Amniotic stem cell (primary cell): ENCODE data around the gene SPTBN1.

Experiments
- DNase-seq: peaks from one replicate; lab custom pipeline; 2025; lab: John Stamatoyannopoulos, UW

SPTBN1 gene

DNA sequence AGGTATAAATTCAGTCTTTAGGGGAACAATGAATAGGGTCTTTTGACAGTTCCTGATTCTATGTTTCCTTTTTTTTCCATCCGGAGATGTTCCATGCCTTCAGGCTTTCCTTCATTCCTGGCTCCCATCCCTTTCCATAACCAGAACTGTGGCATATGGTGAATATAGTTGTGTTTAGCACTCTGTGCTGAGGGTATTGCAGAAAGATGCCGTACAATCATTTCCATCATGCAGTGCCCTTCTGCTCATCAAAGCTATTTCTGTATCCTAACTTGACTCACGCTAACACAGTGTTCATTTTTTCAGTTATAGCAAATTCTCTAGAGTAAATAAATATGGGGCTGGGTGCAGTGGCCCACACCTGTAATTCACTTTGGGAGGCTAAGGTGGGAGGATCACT is 135.4 kb downstream of the SPTBN1 start:
- DNase-seq: no peak

DNA sequence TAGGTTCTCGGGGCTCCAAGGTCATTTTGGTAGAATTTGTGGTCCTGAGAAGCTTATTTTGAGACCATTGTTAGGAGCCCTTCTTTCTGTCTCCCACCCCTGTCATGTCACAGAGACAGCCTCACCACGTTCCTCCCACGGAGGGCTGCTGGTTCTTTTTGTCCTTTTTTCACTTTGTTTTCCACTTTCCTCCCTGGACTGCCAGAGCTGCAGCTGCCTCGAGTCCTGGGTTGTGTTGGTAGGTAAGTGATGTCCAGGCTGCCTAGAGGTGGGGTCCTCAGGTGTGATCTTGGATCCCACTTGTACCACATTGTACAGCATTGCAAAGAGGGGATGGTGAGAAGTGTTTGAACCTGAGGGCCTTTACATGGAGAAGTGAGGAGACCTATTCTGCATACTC is 137.1 kb downstream of the SPTBN1 start:
- DNase-seq: no peak

DNA sequence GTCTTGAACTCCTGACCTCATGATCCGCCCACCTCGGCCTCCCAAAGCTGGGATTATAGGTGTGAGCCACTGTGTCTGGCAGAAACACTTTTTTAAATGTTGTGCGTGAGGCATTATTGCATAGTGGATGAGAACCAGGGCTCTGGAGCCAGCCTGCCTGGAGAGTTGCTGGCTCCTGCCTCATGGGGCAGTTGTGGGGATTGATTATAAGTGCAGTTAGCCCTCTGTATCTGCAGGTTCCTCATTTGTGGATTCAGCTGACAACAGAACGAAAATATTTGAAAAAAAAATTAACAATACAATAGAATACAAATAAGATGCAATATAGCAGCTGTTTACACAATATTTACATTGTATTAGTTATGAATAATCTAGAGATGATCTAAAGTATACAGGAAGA is 137.9 kb downstream of the SPTBN1 start:
- no peak for DNase-seq

DNA sequence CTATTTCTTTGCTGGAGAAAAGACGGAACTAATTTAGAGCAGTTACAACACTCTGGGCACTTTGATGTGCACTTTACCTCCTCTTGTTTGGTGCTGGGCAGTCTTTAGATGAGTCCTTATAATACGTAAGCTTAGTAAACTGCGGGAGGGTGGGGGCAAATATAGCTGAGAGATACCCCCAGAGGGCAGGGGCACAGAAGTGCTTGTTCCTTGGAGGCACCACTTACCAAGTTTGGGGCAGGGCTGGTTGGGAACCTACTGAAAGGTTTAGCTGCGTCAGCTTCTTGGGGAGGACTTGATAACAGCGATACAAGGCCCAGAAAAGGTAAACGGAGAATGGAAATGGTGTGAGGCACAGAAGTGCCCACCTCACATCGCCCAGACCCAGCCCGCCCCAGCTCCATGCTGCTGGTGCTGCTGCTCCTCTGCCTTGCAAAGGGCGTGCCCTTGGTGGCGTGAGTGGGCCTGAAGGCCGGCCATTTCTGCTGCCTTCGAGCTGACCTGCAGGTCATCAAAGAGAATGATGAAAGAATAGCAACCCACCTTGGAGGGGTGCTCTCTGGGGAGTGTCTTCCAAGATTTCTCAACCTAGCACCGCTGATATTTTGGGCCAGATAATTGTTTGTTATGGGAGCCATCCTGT is 139.2 kb downstream of the SPTBN1 start:
- no peak for DNase-seq

DNA sequence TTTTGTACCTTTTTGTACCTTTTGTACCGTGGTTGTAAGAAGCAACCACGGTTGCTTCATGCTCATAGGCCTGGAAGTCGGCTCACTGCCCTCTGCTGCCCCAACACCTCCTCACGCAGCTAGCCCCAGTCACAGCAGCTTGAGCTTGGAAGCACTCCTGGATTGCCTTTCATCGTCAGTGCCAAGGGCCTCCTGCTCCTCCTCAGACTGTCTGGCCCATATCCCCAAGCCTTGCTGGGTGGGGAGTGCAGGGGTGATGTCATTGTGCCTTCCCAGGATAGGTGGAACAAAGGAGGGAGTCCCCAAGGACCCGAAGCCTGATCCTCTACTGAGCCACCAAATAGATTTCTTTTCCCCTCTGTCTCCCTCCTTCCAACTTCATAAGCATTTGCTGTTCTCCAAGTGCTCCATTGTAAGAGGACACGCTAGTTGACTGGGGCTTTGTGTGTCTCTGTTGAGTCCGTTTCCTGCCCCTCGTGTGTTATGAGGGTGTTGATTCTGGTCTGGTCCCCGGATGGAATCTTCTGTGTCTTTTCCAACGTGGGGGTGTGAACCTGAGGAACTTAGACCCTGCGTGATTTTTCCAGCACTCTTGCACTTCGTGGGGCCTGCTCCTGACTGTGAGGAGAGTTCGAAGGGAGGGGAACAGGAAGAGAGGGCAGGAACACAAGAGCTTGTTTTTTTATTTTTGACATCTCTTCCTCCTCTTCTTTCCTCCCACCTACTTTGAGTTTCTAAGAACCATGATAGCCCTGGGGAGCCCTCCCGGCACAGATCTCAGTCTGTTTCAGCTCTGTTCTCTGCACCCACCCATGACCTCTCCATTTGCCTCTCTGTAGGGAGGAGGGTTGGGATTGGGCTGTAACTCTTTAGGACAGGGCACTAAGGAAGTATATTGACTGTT is 140.1 kb downstream of the SPTBN1 start:
- DNase-seq: no peak

DNA sequence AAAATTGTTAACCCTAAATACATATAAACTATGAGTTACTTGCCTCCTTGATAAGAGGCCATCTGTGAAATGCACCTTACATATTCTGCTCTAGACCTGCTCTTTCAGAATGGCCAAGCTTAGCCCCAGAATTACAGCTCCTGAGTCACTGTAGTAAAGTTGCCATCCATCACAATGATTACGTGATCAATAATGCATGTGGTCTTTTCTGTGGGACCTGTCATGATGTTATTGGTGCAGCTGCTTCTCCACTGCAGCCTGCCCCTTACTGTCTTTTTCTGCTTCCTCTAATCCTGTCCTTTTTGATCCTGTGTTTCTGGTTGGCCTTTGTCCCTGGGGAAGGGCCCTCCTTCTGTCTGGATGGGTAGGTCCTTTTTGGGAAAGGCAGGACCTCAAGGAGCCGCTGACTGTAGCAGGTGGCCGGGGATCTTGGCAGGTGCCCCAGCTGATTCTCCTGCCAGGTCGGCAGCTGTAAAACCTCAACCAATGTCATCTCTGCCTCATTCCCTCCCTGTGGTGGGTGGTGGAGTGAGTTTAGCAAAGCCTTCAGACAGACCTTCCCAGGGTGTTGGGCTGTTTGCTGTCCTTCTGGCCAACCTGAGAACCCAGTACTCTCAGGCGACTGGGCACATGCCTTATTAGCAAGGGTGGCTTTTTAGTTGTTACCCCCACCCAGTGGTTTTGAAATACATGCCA is 141.2 kb downstream of the SPTBN1 start:
- DNase-seq: no peak

DNA sequence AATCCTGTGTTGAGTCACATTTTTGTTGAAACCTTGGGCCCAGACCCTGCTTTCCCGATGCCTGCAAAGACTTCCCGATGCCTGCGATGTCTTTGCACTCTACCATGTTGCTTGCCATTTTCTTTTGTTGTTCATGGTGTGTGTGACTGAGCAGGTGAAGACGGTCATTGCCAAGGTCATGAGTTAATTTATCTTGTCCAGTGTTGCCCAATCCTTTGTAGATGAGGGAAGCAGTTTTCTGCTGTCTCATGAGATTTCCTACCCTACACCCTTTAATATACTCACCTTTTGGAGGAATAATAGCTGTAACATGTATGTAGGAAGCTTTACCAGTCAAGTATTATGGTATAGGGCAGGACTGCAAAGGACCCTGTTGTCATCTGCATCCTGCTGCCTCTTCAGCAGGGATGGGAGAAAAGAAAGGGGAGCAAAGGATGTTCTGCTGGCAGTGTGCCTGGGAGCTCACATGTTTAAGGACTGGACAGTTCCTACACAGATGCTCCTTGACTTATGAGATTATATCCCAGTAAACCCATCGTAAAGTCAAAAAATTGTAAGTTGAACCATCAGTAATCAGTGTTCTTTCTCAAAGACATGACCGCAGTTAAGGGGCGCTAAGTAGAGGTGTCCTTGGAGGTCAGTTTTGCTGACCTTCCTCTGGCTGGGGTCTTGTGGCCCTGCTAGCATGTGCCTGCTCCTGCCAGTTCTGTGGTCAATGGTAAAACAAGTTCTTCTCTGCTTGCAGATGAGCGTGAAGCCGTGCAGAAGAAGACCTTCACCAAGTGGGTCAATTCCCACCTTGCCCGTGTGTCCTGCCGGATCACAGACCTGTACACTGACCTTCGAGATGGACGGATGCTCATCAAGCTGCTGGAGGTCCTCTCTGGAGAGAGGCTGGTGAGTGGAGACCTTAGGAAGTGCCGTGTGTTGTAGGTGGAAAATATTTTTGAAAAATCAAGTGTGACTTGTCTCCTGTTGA is 142.5 kb downstream of the SPTBN1 start:
- no peak for DNase-seq

DNA sequence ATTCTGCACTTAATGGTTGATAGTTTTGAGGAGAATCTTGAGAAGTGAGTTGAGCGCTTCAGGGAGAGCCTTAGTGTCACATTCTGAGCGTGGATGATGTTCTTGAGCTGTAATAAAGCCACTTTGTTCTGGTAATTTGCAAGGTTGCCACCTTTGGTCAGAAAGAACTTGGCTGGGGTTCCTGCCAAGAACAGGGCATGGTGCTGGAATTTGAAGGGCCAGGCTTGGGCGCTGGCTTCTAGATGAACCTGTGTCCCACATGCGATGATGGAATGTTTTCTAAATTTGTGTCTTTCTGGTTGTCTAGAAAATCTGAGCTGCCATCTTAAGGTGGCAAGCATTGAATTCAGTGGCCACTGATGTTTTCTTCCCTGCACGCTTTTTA is 143.2 kb downstream of the SPTBN1 start:
- DNase-seq: no peak

DNA sequence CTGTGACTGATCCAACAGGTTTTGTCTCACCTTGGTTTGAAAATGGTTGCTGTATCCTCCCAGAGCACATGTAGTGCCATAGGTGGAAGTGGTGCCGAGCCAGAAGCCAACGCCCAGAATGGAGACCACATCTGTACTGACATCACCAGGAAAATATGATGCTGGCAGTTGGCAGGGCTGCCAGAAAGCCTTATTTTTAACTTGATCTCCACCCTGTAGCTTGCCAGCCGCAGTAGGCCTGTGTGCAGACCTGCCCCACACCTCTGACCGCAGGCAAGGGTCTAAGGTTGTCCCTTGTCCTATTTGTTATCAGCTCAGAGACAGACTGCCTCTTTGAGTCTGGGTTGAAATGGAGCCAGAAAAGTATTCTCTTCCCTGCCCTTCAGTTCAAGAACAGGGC is 143.8 kb downstream of the SPTBN1 start:
- no peak for DNase-seq

DNA sequence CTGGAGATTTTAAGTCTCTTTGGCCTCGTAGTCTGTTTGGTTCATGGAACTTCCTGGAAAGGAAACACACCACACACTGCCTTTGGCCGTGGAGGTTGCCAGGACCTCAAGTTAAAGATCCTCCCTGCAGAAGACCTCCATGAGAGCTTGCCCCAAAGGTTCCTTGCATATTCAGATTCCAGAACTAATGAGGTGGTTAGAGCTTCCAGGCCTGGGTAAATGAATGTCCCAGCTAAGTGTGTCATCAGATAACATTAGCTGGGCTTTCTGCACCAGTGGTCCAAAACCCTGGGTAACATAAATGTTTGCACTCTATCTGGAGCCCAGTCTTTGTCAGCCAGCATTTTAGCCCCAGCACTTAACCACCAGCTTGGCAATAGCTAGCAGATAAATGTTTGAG is 145.2 kb downstream of the SPTBN1 start:
- no peak for DNase-seq

DNA sequence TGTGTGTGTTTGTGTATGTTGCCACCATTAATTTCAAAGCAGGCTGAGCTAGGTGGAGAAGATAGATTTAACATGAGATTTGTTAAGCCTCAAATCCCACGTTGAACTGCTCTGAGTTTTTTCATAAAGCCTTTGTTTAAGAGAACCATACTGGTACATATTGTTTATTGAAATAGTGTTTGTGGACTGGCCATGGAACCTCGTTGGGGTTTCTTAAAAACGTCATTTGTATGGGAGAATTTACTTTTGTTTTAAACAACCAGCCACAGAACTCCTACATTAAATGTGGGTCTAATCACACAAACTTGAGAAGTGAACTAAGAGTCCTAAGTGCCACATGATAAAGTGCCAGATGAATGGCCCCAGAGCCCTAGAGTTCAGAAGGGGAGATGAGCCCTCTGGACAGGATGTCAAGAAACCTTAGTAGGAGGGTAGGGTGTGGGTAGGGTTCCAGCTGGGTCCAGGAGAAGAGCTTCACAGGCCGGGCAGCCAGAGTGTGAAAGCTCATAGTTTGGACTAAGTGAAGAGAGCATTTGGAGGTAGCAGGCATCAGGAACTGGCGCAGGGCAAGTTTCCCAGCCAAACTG is 146.7 kb downstream of the SPTBN1 start:
- no peak for DNase-seq

DNA sequence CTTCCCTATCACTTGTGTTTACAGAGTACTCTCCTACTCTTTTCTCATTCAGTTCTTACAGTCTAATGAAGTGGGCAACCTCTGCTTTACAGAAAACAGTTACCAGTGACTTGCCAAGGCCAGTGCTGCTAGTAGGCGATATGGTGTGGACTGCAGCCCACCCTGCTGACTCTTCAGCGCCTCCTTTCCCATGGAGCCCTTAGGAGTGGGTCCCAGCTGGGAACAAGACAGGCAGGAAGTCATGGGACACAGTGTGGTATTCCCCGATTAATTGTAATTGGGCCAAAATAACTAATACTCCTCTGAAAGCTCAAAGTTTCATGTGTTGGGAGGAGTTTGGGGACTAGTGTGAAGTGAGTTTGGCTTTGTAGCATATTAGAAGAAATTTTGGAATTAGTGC is 147.2 kb downstream of the SPTBN1 start:
- DNase-seq: no peak

DNA sequence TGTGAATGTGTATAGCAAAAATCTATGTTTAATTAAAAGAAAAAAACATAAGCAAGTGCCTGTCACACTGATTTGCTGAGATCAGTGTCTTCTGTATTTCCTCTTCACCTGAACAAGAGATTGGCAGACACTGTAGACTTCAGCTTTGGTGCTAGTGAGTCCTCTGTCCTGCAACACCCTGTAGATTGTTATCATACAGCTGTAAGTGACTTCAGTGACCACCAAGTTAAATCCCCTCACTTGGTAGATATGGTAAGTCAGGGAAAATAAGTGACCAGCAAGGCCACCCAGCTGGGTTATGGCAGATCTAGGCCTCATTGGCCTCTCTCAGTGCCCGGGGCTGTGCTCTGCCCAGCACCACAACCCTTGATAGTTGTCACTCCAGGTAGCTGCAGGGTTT is 147.7 kb downstream of the SPTBN1 start:
- no peak for DNase-seq

DNA sequence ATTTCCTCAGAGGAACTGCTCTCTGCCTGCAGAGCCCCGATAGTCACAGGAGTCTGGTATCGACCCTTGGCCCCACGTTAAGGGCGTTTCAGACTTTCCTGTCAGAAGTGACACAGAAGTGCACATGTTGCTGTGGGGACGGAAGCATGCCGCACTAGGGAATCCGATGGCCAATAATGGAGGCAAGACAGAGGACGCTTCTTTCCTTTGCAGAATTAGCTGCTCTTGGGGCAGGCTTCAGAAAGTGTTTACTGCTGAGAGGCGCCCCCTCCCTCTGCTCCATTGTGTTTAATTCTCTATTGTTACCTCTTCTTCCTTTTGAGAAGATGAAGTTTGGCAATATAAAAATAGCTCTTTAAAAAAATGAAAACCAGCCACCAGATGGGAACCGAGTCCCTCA is 148.7 kb downstream of the SPTBN1 start:
- no peak for DNase-seq

DNA sequence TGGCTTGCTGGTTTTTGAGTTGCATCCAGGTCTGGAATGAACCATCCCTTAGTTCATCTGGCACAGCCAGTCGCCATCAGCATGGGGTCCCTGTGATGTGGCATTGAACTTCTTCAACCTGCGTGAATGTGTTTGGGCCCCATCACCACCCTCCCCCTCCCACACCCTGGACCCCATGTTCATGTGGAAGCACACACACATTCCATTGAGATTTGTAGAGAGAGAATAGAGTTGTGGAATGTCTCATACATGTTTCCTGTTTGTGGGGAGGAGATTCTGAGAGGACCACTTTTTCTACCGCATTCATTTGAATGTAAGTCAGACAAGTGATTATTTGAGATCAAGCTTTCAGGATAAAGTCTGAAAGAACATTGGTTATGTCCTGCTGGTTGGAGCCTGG is 149.7 kb downstream of the SPTBN1 start:
- no peak for DNase-seq

DNA sequence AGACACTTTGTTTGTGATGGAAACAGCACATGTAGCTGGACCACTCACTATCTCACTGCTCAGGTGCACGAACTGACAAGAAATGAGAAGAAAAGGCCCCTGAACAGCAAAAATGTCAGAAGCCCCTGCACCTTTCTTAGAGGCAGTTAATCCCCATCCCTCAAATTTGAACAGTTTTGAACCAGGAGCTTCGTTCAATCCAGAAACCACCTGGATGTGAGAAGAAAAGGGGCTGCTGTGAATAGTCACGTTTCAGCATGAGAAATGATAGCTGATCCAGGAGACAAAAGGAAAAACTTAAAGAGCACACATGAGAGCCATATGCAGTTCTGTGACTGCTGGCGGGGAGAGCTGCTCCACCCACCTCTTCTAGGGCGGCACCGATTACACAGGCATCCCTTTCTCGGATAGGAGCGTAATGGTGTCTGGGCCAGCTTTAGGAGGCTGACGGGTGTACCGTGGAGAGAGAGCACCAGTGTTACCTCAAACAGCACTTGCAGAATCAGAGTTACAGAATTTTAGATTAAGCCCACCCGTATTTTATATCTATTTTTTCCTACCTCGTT is 150.3 kb downstream of the SPTBN1 start:
- DNase-seq: no peak

DNA sequence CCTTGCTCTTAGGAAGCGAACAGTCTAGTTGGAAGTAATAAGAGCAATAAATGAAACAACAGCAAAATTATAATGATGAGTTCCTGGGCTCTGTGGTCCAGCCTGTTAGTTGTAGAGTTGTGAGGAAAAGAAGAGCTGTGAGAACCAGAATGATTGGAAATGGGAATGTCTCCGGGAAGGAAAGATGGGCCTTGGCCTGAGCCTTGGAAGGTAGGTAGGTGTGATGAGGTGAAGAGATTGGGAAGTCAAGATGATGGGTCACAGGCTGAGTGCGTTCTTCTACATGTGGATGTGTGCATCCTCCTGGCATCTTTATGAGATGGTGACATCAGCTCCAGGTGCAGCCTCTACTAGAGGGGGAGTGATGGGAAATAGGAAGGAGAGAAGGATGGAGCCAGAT is 152.1 kb downstream of the SPTBN1 start:
- no peak for DNase-seq

DNA sequence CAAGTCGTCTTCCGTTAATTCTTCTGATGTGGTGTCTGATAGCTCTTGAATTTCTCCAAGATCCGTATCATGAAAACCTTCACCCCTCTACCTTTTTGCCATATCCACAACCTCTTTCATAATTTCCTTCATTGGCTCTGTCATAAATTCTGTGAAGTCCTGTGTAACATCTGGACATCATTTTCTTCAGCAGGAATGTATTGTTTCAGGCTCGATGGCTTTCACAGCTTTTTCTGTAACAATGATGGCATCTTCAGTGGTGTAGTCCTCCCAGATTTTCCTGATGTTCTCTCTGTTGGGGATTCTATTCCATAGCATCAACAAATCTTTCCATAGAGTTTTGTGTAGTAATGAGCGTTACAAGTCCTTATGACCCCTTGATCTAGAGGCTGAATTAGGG is 153.1 kb downstream of the SPTBN1 start:
- no peak for DNase-seq

DNA sequence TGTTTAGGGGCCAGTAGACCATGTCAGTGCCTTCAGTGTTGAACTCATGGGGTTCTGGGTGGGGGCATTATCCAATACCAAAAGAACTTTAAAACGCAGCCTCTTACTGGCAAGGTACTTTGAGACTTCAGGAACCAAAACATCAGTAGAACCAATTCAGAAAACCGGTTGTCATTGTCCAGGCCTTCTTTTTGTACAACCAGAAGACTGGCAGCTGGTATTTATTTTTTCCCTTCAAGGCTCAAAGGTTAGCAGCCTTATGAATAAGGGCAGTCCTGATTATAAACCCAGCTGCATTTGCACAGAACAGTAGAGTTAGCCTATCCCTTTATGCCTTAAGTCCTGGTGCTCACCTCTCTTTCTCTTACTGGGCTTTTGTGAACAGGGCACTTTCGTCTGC is 153.5 kb downstream of the SPTBN1 start:
- no peak for DNase-seq

DNA sequence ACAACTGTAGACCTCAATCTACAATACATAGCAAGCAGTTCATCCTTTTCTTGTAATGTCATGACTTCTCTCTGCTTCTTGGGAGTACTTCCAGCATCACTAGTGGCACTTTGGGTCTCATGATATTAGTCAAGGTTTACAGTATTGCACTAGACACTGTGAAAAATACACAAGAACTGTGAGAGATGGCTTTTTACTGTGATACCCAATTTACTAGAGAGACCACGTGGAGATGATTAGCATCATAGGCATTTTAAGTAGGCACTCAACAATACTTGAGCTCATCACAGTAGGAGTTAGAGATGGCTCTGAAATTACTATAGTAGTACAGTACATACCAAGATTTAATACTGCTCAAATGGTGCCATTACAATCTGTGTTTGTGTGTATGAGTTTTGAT is 154.6 kb downstream of the SPTBN1 start:
- DNase-seq: no peak
